Rectal smooth muscle tissue (tissue), 1 donor: ENCODE results near the gene PPP1R14C.

Experiments used
- H3K27ac ChIP-seq: one replicate; pipeline ENCODE4 v1.7.0; 2013; ENCODE audit warnings: low read depth, low read length, inconsistent platforms
- H3K27me3 ChIP-seq: one replicate; pipeline ENCODE4 v1.7.0; 2013; ENCODE audit warnings: low read length; ENCODE audit not compliant: control insufficient read depth, insufficient read depth
- H3K36me3 ChIP-seq: one replicate; pipeline ENCODE4 v1.7.0; 2013; ENCODE audit warnings: low read length; ENCODE audit not compliant: control insufficient read depth, insufficient read depth
- H3K4me1 ChIP-seq: one replicate; pipeline ENCODE4 v1.7.0; 2013; ENCODE audit warnings: low read length; ENCODE audit not compliant: control insufficient read depth, insufficient read depth
- H3K4me3 ChIP-seq: one replicate; pipeline ENCODE4 v1.7.0; 2013; ENCODE audit warnings: low read length
- H3K9ac ChIP-seq: one replicate; pipeline ENCODE4 v1.7.0; 2013; ENCODE audit warnings: low read length

The PPP1R14C gene

DNA sequence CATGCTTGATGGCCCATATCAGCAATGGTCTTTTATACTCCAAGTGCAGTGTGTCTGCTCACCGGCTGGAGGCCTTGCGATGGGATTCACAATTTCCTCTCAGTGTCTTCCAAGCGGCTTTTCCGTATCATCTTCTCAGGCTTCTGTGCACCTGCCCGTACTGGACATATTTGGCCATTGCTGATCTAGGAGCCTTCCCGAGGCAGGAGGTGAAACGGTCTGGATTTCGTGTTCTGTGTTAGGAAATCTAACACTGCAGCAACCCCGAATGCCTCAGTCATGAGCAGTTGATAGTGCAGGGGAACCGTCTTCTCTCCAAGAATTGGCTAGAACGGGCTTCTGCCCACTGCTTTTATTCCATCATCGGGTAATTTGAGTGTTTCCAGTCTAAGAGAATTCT lies 60.5 kb downstream of the PPP1R14C start:
- H3K27me3 ChIP-seq = no peaks in the 10 kb centered on the region
- H3K36me3 ChIP-seq = no peaks in the 10 kb centered on the region
- H3K9ac ChIP-seq = no peak overlapping the region
- no peak overlapping the region for H3K4me3 ChIP-seq
- H3K4me1 ChIP-seq = no peaks in the 10 kb centered on the region
- no peak overlapping the region for H3K27ac ChIP-seq

DNA sequence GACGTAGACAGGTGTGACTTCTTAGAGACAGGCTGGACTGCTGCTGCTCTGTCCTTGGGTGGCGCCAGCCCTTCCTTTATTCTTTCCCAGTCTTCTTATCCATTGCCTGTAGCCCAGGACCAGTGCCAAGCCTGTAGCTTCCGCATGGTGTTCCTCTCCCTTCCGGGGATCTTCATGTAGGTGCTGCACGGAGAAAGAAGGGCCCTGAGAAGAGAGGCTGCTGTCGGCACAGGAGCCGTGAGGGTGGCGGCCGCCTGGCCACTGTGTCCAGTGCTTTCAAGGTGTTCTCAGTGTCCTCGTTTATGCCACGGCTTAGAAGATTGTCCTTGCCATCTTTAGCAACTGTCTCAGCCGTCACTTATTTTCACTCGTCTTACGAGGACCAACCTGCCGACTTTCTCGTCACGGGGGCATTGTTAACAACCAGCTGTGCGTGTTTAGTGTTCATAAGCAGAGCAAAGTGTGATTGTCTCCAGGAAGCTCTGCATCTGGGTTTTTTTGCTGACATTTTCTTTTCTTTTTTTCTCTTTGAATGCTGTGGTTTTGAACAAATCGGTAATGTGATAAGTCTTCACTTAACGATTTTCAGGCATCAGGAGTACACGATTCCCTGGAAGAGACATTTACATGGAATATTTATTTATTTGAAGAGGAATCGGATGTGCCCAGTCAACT lies 61.2 kb downstream of the PPP1R14C start:
- Histone ChIP-seq H3K4me1 (no peaks in the 10 kb centered on the region), H3K27me3 (no peaks in the 10 kb centered on the region), H3K9ac (no peak overlapping the region), H3K36me3 (no peaks in the 10 kb centered on the region), H3K27ac (no peak overlapping the region), H3K4me3 (no peak overlapping the region)

DNA sequence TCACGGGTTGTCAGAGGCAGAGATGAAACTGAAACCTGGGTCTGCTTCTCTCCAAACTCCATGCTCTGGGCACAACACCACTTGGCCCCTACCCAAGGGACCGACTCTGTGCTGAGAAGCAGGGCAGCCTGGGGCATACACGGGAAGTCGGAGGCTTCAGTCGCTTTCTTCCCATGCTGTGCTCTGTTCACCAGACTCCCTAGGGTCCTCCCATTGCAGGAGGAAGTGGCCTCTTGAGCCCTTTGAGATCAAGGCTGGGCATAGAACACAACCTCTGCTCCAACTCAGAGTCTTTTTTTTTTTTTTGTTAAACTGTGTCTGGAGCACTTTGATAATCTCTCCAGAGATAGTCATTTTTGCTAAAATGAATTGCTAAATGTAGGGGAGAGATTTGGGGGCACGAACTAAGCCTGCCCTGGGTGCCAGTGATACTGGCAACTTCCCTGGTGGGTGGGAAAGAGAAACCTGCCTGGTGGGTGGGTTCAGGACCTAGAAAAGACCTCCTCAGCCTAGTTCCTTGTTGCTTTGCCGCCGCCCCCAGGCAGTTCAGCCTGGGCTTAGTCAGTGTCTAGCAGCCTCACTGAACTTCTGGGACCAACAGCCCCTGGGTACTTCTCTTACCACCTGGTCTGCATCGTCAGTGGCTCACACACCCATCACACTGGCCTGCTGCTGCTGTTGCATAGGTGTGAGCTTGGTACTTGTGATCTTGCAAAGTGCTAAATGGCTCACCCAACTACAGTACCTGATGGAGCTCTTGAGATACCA lies 62.0 kb downstream of the PPP1R14C start:
- Histone ChIP-seq H3K9ac (no peak overlapping the region), H3K4me1 (no peaks in the 10 kb centered on the region), H3K4me3 (no peak overlapping the region), H3K36me3 (no peaks in the 10 kb centered on the region), H3K27ac (no peak overlapping the region), H3K27me3 (no peaks in the 10 kb centered on the region)

DNA sequence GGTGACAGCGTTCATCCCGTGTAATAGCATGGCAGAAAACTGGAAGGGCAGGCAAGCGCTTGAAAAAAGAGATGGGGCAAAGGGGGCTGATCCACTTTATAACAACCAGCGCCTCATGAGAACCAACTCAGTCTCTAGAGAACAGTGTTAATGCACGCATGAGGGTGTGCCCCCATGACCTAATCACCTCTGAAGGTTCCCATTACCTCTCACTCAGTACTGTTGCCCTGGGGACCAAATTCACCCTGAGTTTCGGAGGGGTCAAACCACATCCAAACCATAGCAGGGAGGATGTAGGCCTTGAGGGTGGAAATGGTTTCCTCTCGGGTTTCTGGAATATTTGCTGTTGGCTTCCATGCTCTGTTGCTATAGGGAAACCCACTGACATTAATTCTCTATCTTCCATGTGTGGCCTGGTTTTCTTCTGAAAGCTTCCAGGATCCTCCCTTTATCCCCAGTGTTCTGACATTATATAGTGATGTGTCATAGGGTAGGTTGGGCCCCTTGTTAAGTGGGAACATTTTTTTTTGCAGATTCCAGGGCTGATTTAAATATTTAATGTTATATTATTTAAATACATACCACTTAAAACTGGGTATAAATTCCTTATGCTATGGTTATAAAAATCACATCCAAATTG lies 65.2 kb downstream of the PPP1R14C start:
- Histone ChIP-seq H3K9ac (no peak overlapping the region), H3K27ac (no peak overlapping the region), H3K4me3 (no peak overlapping the region), H3K36me3 (no peaks in the 10 kb centered on the region), H3K27me3 (no peaks in the 10 kb centered on the region), H3K4me1 (no peaks in the 10 kb centered on the region)

DNA sequence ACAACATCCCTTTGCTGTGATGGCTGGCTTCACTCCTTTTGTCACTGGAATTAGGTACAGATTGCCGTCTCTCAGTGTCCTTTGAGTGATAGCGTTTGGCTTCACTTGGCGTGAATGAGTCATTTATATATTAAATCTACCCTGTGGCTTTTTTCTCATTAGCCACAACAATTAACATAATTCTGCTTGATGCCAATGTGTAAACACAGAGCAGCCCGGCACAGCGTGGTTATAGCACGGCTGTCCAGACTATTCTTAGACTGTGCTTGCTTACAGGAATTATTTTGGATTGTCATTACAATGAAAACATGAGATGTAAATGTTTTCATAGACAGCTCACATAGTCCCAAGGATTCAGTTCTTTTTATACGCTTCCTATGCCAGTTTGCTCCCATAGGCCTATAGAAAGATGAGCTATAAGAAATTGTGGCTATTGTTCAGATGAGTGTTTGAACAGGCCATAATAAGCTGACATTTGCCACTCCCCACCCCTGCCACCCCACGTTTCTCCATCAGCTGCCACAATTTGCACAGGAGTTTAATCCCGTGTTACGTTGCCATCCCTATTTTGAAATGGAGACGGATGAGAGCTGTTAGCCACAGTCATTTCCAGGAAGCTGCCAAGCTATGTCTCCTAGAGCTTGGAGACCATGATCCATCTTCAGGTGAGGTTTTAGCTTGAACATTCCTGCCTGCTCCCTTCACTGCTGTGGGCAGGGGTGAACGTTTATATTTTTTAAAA lies 65.9 kb downstream of the PPP1R14C start:
- Histone ChIP-seq H3K4me1 (no peaks in the 10 kb centered on the region), H3K27me3 (no peaks in the 10 kb centered on the region), H3K9ac (no peak overlapping the region), H3K4me3 (no peak overlapping the region), H3K36me3 (no peaks in the 10 kb centered on the region), H3K27ac (no peak overlapping the region)

DNA sequence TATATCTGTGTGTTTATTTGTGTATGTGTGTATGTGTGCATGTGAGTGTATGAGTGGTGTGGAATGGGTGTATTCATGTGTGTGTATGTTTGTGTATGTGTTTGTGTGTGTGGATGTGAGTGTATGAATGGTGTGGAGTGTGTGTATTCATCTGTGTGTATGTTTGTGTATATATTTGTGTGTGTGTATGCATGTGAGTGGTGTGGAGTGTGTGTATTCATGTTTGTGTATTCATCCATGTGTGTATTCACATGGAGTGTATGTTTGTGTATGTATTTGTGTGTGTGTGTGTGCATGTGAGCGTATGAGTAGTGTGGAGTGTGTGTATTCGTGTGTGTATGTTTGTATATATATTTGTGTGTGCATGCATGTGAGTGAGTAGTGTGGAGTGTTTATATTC lies 66.6 kb downstream of the PPP1R14C start:
- no peak overlapping the region for H3K4me3 ChIP-seq
- no peaks in the 10 kb centered on the region for H3K4me1 ChIP-seq
- H3K36me3 ChIP-seq = no peaks in the 10 kb centered on the region
- no peaks in the 10 kb centered on the region for H3K27me3 ChIP-seq
- no peak overlapping the region for H3K27ac ChIP-seq
- no peak overlapping the region for H3K9ac ChIP-seq

DNA sequence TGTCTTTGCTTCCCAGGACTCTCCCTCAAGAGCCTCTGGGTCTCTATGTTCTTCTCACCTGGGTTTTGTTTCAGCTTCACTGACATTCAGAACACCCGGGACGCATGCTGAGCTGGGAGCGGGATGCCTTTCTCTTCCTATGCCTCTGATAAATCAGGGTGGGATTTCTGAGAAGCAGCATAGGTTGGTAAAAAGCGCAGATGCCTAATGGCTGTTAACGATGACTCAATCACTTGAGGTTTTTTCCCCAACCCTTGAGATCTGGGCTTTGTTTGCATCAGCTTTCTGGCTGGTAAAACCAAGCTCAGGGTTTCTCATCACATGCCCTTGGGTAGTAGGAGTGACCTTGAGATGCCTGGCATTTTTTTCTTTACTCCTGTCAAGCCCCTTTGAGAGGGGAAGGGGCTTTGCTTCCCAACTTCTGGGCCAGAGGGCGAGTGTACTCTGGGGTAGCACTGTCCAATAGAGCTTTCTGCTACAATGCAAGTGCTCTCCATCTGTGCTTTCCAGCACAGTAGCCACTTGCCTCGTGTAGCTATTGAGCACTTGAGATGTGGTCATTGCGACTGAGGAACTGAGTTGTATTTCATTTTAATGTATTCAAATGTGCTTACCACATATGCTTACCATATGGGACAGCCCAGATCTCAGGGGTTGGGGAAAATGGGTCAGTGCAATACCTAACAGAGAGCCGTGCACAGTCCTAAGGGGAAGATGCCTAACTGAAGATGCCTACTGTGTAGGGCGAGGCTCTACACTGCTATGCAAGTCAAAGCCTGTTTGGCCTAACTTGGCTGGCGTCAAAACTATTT lies 69.1 kb downstream of the PPP1R14C start:
- Histone ChIP-seq H3K36me3 (no peaks in the 10 kb centered on the region), H3K27ac (no peak overlapping the region)

DNA sequence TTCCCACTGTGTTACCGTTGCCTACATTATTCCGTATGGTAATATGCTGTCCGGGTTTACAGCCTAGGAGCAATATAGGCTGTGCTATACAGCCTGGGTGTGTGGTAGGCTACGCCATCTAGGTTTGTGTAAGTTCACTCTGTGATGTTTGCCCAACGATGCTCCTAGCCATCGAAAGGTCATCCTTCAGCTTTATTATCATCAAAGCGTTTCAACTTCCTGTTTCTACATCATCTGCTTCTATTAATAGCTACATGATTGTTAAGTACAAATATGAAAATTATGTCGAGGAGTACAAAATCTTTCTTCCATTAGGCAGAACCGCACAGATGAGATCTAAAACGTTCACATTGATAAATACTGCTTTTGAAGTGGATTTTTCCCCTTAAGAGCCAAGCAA lies 69.9 kb downstream of the PPP1R14C start:
- Histone ChIP-seq H3K9ac (no peak overlapping the region), H3K27ac (no peak overlapping the region), H3K27me3 (no peaks in the 10 kb centered on the region), H3K4me3 (peak overlapping the region; percentile 8), H3K36me3 (no peaks in the 10 kb centered on the region), H3K4me1 (no peaks in the 10 kb centered on the region)

More for the DNA sequence above, 69.1 kb downstream of the PPP1R14C start:
- Histone ChIP-seq H3K4me3 (no peak overlapping the region), H3K27me3 (no peaks in the 10 kb centered on the region), H3K9ac (no peak overlapping the region), H3K4me1 (no peaks in the 10 kb centered on the region)

DNA sequence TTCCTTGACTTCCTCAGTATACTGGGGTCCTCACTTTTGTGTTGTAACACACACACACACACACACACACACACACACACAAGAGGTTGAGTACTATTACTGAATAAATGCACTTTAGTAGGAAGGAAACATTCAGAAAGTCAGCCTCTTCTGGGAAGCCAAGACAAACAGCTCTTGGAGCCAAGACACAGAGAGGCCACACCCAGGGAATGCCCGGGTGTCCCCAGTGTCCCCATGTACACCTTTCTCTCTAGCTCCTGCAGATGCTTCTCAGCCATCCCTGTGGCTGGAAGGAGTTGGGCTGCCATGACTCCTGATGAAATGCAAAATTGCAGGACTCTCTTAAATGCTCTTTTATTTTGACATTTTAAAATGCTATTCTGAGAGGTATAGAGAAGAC lies 70.5 kb downstream of the PPP1R14C start:
- Histone ChIP-seq H3K9ac (no peak overlapping the region), H3K36me3 (no peaks in the 10 kb centered on the region), H3K27me3 (no peaks in the 10 kb centered on the region), H3K4me1 (no peaks in the 10 kb centered on the region), H3K27ac (no peak overlapping the region), H3K4me3 (no peak overlapping the region)

DNA sequence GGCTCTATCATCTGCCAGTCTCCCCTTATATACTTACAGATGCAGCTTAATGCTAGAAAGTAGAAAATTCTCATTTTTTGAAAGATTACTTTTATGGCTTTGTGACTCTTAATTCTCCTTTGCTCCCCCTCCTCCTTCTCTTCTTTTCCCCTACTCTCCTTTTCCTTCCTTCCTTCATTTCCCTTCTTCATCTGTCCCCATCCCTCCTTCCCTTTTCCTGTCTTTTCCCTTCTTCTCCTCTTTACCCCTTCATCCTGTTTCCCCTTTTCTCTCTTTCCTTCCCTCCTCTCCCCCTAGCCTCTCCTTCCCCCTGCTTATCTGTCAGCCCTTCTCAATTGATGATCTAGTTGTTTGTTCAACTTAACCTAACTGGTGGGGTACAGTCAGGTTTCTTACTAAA lies 71.5 kb downstream of the PPP1R14C start:
- H3K9ac ChIP-seq = no peak overlapping the region
- H3K27me3 ChIP-seq = no peaks in the 10 kb centered on the region
- H3K36me3 ChIP-seq = no peaks in the 10 kb centered on the region
- no peak overlapping the region for H3K4me3 ChIP-seq
- no peaks in the 10 kb centered on the region for H3K4me1 ChIP-seq
- no peak overlapping the region for H3K27ac ChIP-seq

DNA sequence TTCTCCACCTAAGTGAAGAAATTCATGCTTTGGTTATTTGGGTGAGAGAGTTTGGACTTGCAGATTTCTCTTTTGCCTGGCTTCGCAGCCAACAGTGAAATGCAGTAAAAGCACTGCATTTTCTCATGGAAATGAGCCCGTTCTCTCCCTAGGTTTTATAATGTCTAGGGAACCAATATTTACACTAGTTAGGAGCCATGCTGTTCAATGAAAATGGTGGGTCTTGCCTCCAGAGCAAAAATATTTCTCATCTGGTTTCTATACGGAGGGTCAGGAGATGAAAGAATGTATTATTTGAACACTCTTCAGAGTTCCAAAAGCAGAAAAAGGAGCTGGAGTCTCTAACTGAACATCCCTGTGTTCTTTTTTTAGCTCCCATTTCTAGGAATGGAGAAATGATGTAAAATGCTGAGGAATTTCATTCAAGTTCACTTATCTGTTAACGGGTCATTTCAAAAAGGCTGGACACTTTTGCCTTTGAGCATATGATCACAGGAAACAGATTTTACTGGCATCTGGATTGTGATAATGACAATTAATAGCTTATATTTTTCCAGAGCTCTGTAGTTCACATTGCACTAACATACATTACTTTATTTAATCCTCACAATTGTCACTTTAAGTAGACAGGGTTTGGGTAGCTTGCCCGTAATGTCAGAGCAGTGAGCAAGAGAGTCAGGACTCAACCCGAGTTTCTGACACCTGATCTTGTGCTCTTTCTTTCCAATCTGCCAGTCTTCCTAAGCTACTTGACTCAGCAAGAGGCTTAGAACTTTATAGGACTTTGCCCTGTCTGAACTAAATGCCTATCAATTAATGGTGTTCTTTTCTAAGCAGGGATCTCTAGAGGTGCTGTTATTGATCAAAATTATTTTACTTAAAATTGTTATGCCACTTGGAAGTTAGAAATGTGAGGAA lies 78.0 kb downstream of the PPP1R14C start:
- Histone ChIP-seq H3K9ac (no peak overlapping the region), H3K27me3 (no peaks in the 10 kb centered on the region), H3K27ac (no peak overlapping the region), H3K4me3 (no peak overlapping the region), H3K36me3 (no peaks in the 10 kb centered on the region), H3K4me1 (no peaks in the 10 kb centered on the region)
